KOPT-K1 (cell line): Measurements from ENCODE around the gene OXNAD1.
A peak's percentile ranks its signal among the peaks of the same experiment; 100 is the strongest.

Experiments
- H3K27ac ChIP-seq: fragments of 200-600 bp; sonication (generic); 2 replicates; pipeline ENCODE4 v1.5.1; 2016; ENCODE audit warnings: antibody characterized with exemption, mild to moderate bottlenecking, low read depth, low read length; ENCODE audit not compliant: poor library complexity, severe bottlenecking
- H3K36me3 ChIP-seq: fragments of 200-600 bp; sonication (generic); 2 replicates; pipeline ENCODE4 v1.5.1; 2017; ENCODE audit warnings: antibody characterized with exemption, mild to moderate bottlenecking, low read length, moderate library complexity; ENCODE audit not compliant: insufficient read depth
- H3K9me3 ChIP-seq: fragments of 200-600 bp; sonication (generic); 2 replicates; pipeline ENCODE4 v1.5.1; 2017; ENCODE audit warnings: antibody characterized with exemption, low read length, mild to moderate bottlenecking; ENCODE audit not compliant: insufficient read depth, poor library complexity, severe bottlenecking

OXNAD1 gene

GRCh38 chr3:16255326-16255725 is 9.7 kb upstream of the OXNAD1 start:
- H3K36me3 ChIP-seq = peaks cover 10% of the 10 kb centered on the region
- H3K27ac ChIP-seq = no peak overlapping the region
- no peaks in the 10 kb centered on the region for H3K9me3 ChIP-seq

DNA sequence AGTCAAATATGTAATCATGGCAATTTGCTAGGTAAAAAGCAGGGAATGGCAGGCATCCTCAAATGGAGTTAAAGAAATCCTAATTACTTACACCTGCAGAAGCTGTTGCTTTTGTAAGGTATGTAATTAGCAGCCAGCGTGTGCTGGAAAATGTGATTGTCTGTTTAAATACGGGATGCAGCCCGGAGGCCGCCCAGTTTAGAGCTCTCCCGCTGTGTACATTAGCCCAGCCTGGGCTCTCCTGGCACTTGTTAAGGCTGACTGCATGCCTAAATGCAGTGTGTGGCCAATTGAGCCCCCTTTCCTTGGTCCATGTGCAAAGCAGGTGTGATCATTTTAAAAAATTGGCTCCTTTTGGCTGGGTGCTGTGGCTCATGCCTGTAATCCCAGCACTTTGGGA is 9.3 kb upstream of the OXNAD1 start:
- Histone ChIP-seq H3K36me3 (peaks cover 14% of the 10 kb centered on the region), H3K27ac (no peak overlapping the region), H3K9me3 (no peaks in the 10 kb centered on the region)

GRCh38 chr3:16257309-16257708 is 7.7 kb upstream of the OXNAD1 start:
- H3K27ac ChIP-seq = no peak overlapping the region
- H3K9me3 ChIP-seq = no peaks in the 10 kb centered on the region
- peaks cover 21% of the 10 kb centered on the region for H3K36me3 ChIP-seq

DNA sequence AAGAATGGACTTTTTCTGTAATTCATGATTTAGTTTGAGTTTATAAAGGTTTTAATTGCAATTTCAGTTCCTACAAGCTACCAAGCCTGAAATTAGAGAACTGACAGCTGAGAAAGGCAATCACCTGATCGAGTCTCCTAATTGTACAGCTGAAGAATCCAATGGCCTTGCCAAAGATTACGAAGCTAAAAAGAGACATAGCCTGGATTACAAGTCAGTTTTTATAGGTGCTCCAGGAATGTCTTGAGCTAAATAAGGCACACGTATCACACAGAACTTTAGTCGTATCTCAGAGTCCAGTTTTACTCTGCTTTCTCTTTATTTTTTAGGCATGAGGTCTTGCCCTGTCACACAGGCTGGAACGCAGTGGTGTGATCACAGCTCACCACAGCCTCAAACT is 6.8 kb upstream of the OXNAD1 start:
- Histone ChIP-seq H3K27ac (no peak overlapping the region), H3K36me3 (peaks cover 22% of the 10 kb centered on the region), H3K9me3 (no peaks in the 10 kb centered on the region)

DNA sequence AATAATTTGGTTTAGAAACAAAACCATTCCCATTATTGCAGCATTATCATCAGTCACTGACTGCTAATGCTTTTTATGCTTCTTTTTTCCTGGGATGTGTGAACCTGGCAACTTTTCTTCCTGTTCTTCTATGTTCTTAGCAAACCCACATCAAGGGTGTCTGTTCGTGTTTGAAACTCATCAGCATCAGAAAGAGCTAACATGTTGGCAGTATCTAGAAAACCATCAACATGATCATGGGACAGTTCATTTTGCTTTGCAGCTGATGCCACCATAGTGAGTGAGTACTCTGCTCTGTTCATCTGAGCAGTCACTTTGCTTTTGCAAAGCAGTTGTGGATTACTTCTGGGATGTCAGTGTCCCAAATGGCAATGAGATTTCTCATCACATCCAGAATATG is 6.1 kb upstream of the OXNAD1 start:
- Histone ChIP-seq H3K36me3 (peaks cover 22% of the 10 kb centered on the region), H3K27ac (no peak overlapping the region), H3K9me3 (no peaks in the 10 kb centered on the region)

DNA sequence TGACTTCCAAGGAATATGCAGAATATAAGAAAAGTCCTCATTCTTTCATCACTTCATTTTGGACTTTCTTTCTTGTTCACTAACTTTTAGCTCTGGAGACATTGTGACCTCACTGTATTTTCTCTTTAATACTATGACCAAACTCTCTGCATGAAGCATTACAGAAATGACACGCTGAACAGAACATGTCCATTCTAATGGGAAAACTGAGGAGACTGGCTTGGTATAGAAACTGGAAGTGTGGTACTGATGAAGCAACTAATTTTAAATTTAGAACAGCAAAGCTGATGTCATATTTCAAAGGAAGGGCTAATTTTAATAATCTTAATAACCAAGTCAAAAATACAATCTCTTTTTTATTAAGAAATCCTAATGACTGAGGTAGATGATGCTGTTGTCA is 5.0 kb upstream of the OXNAD1 start:
- Histone ChIP-seq H3K9me3 (no peaks in the 10 kb centered on the region), H3K36me3 (peaks cover 22% of the 10 kb centered on the region), H3K27ac (no peak overlapping the region)

DNA sequence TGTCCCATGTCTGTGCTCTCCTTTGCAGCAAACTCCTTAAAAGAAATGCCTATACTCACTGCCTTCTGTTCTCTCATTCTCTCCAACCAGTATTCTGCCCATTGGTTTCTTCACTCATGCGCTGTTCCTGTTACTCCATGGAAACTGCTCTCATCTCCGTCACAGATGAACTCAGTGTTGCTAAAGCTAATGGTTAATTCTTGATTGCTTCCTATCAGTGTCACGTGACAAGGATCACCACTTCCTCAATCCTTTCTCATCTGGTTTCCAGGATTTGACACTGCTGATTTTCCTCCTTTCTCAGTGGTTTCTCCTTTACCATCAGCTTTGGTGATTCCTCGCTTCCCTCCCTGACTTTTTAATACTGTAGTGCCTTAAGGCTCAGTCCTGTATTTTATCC is 2.8 kb upstream of the OXNAD1 start:
- Histone ChIP-seq H3K27ac (no peak overlapping the region), H3K9me3 (no peaks in the 10 kb centered on the region)

DNA sequence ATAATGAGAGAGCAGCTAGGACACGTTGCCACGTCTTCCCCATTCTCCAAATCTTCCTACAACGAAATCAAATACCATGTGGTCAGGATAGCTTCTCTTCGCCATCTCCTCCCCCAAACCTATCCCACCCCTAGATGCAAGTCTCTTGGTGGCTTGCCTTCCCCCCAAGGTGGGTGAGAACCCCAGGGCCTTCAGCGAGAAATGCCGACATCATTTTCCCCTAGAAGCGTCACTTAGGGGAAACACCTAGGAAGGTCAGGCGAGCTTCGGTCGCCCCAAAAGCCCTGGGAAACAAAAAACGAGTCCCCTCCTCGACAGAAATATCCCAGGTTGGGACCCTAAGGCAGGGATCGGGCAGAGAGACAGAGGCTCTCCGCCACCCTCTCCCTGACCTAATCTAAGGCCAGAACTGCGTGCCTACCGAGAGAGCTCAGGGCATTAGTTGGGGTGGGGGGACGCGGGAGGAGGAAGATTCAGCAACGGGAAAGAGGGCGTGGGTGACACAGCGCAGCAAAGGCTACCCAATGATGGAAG is 771 bp upstream of the OXNAD1 start:
- Histone ChIP-seq H3K27ac (peak overlapping the region; percentile 77), H3K9me3 (no peaks in the 10 kb centered on the region), H3K36me3 (peaks cover 22% of the 10 kb centered on the region)

More for the DNA sequence above, 2.8 kb upstream of the OXNAD1 start:
- H3K36me3 ChIP-seq = peaks cover 22% of the 10 kb centered on the region

GRCh38 chr3:16265455-16265786 is 409 bp downstream of the OXNAD1 start:
- Histone ChIP-seq H3K36me3 (peaks cover 23% of the 10 kb centered on the region), H3K9me3 (no peaks in the 10 kb centered on the region), H3K27ac (peak overlapping the region; percentile 77)

GRCh38 chr3:16266714-16267113 is 1.7 kb downstream of the OXNAD1 start:
- Histone ChIP-seq H3K27ac (no peak overlapping the region), H3K36me3 (peaks cover 32% of the 10 kb centered on the region), H3K9me3 (no peaks in the 10 kb centered on the region)

GRCh38 chr3:16270855-16271254 is 5.8 kb downstream of the OXNAD1 start:
- H3K36me3 ChIP-seq = peaks cover 60% of the 10 kb centered on the region
- no peak overlapping the region for H3K27ac ChIP-seq

GRCh38 chr3:16272588-16272987 is 7.6 kb downstream of the OXNAD1 start:
- H3K9me3 ChIP-seq = no peaks in the 10 kb centered on the region
- H3K36me3 ChIP-seq = peaks cover 68% of the 10 kb centered on the region
- H3K27ac ChIP-seq = no peak overlapping the region

More at GRCh38 chr3:16270855-16271254, 5.8 kb downstream of the OXNAD1 start:
- no peaks in the 10 kb centered on the region for H3K9me3 ChIP-seq

- peaks cover 80% of the 10 kb centered on the region for H3K36me3 ChIP-seq
- no peak overlapping the region for H3K27ac ChIP-seq
- H3K9me3 ChIP-seq = no peaks in the 10 kb centered on the region
These were observed 8.9 kb downstream of the OXNAD1 start for GRCh38 chr3:16273867-16274266.

- no peak overlapping the region for H3K27ac ChIP-seq
- peaks cover 72% of the 10 kb centered on the region for H3K36me3 ChIP-seq
- no peaks in the 10 kb centered on the region for H3K9me3 ChIP-seq
These were observed 12.5 kb downstream of the OXNAD1 start for GRCh38 chr3:16277471-16277870.

DNA sequence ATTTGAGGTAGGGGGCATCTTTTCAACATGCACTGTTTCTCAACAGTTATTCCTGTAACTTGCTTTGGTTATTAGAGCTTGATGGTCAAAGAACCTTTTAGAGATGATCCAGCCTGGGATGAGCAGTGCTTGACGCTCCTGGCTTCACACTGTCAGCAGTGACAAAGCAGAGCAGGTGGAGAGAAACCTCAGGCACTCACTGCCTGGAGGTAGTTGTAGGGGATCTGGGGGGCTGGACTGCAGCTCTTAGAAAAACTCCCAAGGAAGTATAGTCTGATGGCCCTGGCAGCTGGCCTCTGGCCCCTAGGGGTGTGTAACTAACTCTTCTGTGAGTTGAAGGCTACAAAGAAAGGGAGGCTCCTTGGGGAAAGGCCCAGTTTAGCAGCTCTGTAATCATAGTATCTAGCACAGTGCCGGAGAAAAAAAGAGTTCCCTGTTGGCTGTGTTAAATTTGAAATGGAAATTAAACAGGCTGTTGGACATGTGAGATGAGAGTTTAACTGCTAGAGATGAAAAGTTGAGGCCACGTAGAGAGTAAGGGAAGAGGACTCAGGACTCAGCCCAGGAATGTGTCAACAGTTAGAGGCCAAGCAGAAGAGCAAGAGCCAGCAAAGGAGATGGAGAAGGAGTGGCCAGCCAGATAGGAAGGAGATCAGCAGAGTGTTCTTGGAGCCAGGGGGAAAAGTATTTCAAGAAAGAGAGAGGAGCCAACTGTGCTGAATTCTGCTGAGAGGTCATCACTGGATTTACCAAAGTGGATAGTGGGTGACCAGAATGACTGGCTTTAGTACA is 14.2 kb downstream of the OXNAD1 start:
- Histone ChIP-seq H3K27ac (no peak overlapping the region), H3K9me3 (no peaks in the 10 kb centered on the region), H3K36me3 (peaks cover 71% of the 10 kb centered on the region)

GRCh38 chr3:16280671-16281070 is 15.7 kb downstream of the OXNAD1 start:
- Histone ChIP-seq H3K9me3 (no peaks in the 10 kb centered on the region), H3K27ac (no peak overlapping the region), H3K36me3 (peaks cover 59% of the 10 kb centered on the region)
